ENCODE measurements around the gene DAP.

The DAP gene

GRCh38 chr5:10653751-10654400, 107.2 kb downstream of the DAP start:
- no peaks in the 10 kb centered on the region for H3K9me3 ChIP-seq (replicated peaks; ENCODE audit: low read length)
- H3K4me1 ChIP-seq (ENCODE audit: control insufficient read depth, insufficient read depth, low read length): no peaks in the 10 kb centered on the region
- H3K4me2 ChIP-seq (ENCODE audit: low read length): no peak overlapping the region
- H3K36me3 ChIP-seq (ENCODE audit: insufficient read depth, low read length): no peaks in the 10 kb centered on the region
- H3K27me3 ChIP-seq (ENCODE audit: control insufficient read depth, insufficient read depth, low read length): no peaks in the 10 kb centered on the region
- H3K9ac ChIP-seq (ENCODE audit: low read depth, low read length): no peak overlapping the region
- no peak overlapping the region for H3K4me3 ChIP-seq (ENCODE audit: low read length)

GRCh38 chr5:10653043-10653442, 108.0 kb downstream of the DAP start:
- Histone ChIP-seq H3K36me3 (ENCODE audit: insufficient read depth, low read length) (no peaks in the 10 kb centered on the region), H3K9ac (ENCODE audit: low read depth, low read length) (no peak overlapping the region), H3K4me2 (ENCODE audit: low read length) (no peak overlapping the region), H3K4me1 (ENCODE audit: control insufficient read depth, insufficient read depth, low read length) (no peaks in the 10 kb centered on the region), H3K9me3 (replicated peaks; ENCODE audit: low read length) (no peaks in the 10 kb centered on the region), H3K4me3 (ENCODE audit: low read length) (no peak overlapping the region), H3K27me3 (ENCODE audit: control insufficient read depth, insufficient read depth, low read length) (no peaks in the 10 kb centered on the region)

- Histone ChIP-seq H3K9me3 (replicated peaks; ENCODE audit: low read length) (no peaks in the 10 kb centered on the region), H3K36me3 (ENCODE audit: insufficient read depth, low read length) (no peaks in the 10 kb centered on the region), H3K4me2 (ENCODE audit: low read length) (no peak overlapping the region), H3K4me3 (ENCODE audit: low read length) (no peak overlapping the region), H3K4me1 (ENCODE audit: control insufficient read depth, insufficient read depth, low read length) (no peaks in the 10 kb centered on the region), H3K27me3 (ENCODE audit: control insufficient read depth, insufficient read depth, low read length) (no peaks in the 10 kb centered on the region), H3K9ac (ENCODE audit: low read depth, low read length) (no peak overlapping the region)
Observed at GRCh38 chr5:10652606-10653005, 108.4 kb downstream of the DAP start.

- H3K4me3 ChIP-seq (ENCODE audit: low read length): no peak overlapping the region
- no peaks in the 10 kb centered on the region for H3K27me3 ChIP-seq (ENCODE audit: control insufficient read depth, insufficient read depth, low read length)
- H3K4me2 ChIP-seq (ENCODE audit: low read length): no peak overlapping the region
Observed at GRCh38 chr5:10652151-10652550, 108.9 kb downstream of the DAP start.

DNA sequence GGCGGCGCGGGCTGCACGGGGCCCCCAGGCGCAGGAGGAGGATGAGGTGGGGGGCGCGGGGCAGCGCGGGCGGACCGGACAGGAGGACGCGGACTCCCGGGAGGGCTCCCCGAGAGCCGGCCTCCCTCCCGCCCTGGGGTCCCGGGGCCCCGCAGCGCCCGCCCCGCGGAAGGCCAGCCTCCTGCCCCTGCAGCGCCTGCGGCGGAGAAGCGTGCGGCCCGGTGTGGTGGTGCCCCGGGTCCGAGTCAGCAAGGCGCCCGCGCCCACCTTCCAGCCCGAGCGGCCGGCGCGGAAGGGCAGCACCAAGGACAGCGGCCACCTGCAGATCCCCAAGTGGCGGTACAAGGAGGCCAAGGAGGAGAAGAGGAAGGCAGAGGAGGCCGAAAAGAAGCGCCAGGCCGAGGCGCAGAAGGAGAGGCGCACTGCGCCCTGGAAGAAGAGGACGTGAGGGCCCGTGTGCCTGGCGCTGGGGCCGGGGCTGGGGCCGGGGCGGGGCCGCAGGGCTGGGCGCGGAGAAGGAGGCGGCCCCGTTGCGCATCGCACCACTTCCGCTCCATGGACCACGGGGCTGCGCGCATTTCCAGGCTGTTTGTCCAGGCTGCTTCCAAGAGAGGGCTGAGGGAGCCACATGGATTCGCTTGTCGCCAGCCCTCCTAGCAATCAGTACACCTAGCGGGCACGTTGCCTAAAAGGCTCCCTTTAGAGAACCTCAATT, 111.2 kb downstream of the DAP start:
- no peak overlapping the region for H3K9ac ChIP-seq (ENCODE audit: low read depth, low read length)
- H3K4me1 ChIP-seq (ENCODE audit: control insufficient read depth, insufficient read depth, low read length): no peaks in the 10 kb centered on the region
- H3K4me3 ChIP-seq (ENCODE audit: low read length): no peak overlapping the region
- H3K27me3 ChIP-seq (ENCODE audit: control insufficient read depth, insufficient read depth, low read length): no peaks in the 10 kb centered on the region
- H3K9me3 ChIP-seq (replicated peaks; ENCODE audit: low read length): no peaks in the 10 kb centered on the region
- H3K4me2 ChIP-seq (ENCODE audit: low read length): no peak overlapping the region
- no peaks in the 10 kb centered on the region for H3K36me3 ChIP-seq (ENCODE audit: insufficient read depth, low read length)

More at GRCh38 chr5:10652151-10652550, 108.9 kb downstream of the DAP start:
- H3K36me3 ChIP-seq (ENCODE audit: insufficient read depth, low read length): no peaks in the 10 kb centered on the region
- H3K9me3 ChIP-seq (replicated peaks; ENCODE audit: low read length): no peaks in the 10 kb centered on the region
- no peak overlapping the region for H3K9ac ChIP-seq (ENCODE audit: low read depth, low read length)
- no peaks in the 10 kb centered on the region for H3K4me1 ChIP-seq (ENCODE audit: control insufficient read depth, insufficient read depth, low read length)

DNA sequence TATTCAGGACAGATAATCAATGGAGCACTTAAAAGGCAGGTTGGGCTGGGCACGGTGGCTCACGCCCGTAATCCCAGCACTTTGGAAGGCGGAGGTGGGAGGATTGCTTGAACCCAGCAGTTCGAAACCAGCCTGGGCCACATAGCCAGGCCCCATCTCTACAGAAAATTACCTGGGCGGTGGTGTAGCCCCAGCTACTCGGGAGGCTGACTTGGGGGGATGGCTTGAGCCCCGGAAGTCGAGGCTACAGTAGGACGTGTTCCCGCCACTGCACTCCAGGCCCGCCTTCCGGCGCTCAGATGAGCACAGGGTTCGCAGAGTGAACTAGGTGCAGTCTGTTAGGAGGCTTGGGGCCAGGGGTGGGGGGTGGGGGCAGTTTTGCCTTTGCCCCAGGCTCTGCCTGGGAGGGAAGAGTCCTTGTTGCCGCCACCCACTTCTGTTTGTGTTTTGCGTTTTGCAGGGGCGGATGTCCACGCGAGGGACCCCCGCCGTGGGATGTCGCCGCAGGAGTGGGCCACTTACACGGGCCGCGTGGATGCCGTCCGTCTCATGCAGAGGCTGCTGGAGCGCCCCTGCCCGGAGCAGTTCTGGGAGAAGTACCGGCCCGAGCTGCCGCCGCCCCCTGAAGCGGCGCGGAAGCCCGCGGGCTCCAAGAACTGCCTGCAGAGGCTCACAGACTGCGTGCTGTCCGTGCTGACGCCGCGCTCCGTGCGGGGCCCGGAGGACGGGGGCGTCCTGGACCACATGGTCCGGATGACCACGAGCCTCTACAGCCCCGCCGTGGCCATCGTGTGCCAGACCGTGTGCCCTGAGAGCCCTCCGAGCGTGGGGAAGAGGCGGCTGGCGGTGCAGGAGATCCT, 112.0 kb downstream of the DAP start:
- no peaks in the 10 kb centered on the region for H3K27me3 ChIP-seq (ENCODE audit: control insufficient read depth, insufficient read depth, low read length)
- no peak overlapping the region for H3K9ac ChIP-seq (ENCODE audit: low read depth, low read length)
- H3K4me2 ChIP-seq (ENCODE audit: low read length): no peak overlapping the region
- no peaks in the 10 kb centered on the region for H3K36me3 ChIP-seq (ENCODE audit: insufficient read depth, low read length)
- no peaks in the 10 kb centered on the region for H3K9me3 ChIP-seq (replicated peaks; ENCODE audit: low read length)
- no peaks in the 10 kb centered on the region for H3K4me1 ChIP-seq (ENCODE audit: control insufficient read depth, insufficient read depth, low read length)
- H3K4me3 ChIP-seq (ENCODE audit: low read length): no peak overlapping the region

GRCh38 chr5:10647640-10648039, 113.4 kb downstream of the DAP start:
- H3K9me3 ChIP-seq (replicated peaks; ENCODE audit: low read length): no peaks in the 10 kb centered on the region
- no peaks in the 10 kb centered on the region for H3K27me3 ChIP-seq (ENCODE audit: control insufficient read depth, insufficient read depth, low read length)
- H3K9ac ChIP-seq (ENCODE audit: low read depth, low read length): no peak overlapping the region
- H3K36me3 ChIP-seq (ENCODE audit: insufficient read depth, low read length): no peaks in the 10 kb centered on the region
- H3K4me1 ChIP-seq (ENCODE audit: control insufficient read depth, insufficient read depth, low read length): no peaks in the 10 kb centered on the region
- H3K4me2 ChIP-seq (ENCODE audit: low read length): no peak overlapping the region
- no peak overlapping the region for H3K4me3 ChIP-seq (ENCODE audit: low read length)

DNA sequence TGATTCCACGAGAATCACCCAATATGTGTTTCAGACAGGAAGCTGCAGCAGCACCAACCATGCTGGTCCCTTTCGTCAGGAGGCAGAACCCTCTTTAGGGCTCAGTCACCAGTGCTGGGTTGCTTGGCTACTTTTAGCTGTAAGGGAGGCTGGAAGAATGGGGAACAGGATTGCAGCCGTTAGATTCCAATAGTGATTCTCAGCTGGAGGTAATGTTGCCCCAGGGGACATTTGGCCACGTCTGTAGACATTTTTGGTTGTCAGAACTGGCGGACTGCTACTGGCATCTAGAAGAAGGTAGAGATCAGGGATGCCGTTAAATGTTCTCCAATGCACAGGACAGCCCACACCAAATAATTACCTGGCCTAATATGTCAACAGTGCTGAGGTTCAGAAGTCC, 115.4 kb downstream of the DAP start:
- H3K4me1 ChIP-seq (ENCODE audit: control insufficient read depth, insufficient read depth, low read length): no peaks in the 10 kb centered on the region
- H3K9ac ChIP-seq (ENCODE audit: low read depth, low read length): no peak overlapping the region
- no peaks in the 10 kb centered on the region for H3K36me3 ChIP-seq (ENCODE audit: insufficient read depth, low read length)
- H3K4me2 ChIP-seq (ENCODE audit: low read length): no peak overlapping the region
- H3K27me3 ChIP-seq (ENCODE audit: control insufficient read depth, insufficient read depth, low read length): no peaks in the 10 kb centered on the region
- no peak overlapping the region for H3K4me3 ChIP-seq (ENCODE audit: low read length)
- no peaks in the 10 kb centered on the region for H3K9me3 ChIP-seq (replicated peaks; ENCODE audit: low read length)

GRCh38 chr5:10645146-10645545, 115.9 kb downstream of the DAP start:
- H3K27me3 ChIP-seq (ENCODE audit: control insufficient read depth, insufficient read depth, low read length): no peaks in the 10 kb centered on the region
- no peak overlapping the region for H3K4me2 ChIP-seq (ENCODE audit: low read length)
- H3K4me3 ChIP-seq (ENCODE audit: low read length): no peak overlapping the region
- H3K4me1 ChIP-seq (ENCODE audit: control insufficient read depth, insufficient read depth, low read length): no peaks in the 10 kb centered on the region
- H3K9me3 ChIP-seq (replicated peaks; ENCODE audit: low read length): no peaks in the 10 kb centered on the region
- no peak overlapping the region for H3K9ac ChIP-seq (ENCODE audit: low read depth, low read length)
- H3K36me3 ChIP-seq (ENCODE audit: insufficient read depth, low read length): no peaks in the 10 kb centered on the region

DNA sequence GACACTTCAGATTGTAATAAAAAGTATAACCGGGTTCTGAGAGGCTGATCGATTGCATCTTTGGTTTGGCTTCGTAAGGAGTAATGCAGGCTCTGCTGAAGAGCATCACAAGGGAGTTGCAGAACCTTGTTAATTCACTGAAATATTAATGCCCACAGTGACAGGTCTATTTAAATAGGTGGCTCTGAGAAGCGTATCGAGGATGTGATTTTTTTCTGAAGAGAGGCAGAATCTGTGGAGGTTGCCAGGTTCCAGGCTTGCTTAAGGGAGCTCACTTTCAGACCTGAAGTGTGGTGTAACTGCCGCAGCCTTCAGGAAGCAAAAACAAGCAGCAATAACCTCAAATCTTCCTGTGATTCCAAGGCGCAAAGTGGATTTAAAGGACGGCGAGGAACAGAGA, 116.8 kb downstream of the DAP start:
- Histone ChIP-seq H3K9me3 (replicated peaks; ENCODE audit: low read length) (no peaks in the 10 kb centered on the region), H3K4me3 (ENCODE audit: low read length) (no peak overlapping the region), H3K36me3 (ENCODE audit: insufficient read depth, low read length) (no peaks in the 10 kb centered on the region), H3K4me2 (ENCODE audit: low read length) (no peak overlapping the region), H3K9ac (ENCODE audit: low read depth, low read length) (no peak overlapping the region), H3K4me1 (ENCODE audit: control insufficient read depth, insufficient read depth, low read length) (no peaks in the 10 kb centered on the region), H3K27me3 (ENCODE audit: control insufficient read depth, insufficient read depth, low read length) (no peaks in the 10 kb centered on the region)

DNA sequence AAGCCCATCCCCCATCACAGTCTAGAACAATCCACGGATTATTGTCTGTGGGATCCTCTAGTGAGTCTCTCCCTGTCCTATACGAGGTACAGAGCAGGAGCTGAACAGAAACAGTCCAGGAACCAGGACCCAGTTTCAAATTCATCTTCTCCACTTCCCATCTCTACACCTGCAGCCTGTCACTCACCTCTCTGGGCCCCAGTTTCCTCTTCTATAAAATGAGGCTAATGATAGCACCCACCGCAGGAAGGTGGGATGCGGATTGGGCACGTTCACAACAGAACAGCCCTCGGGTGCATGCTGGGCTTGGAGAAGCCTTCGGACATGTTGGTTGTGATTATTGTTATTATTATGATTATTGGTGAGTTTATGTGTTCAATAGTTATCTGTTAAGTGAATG, 118.7 kb downstream of the DAP start:
- Histone ChIP-seq H3K9ac (ENCODE audit: low read depth, low read length) (no peak overlapping the region), H3K4me1 (ENCODE audit: control insufficient read depth, insufficient read depth, low read length) (no peaks in the 10 kb centered on the region), H3K4me2 (ENCODE audit: low read length) (no peak overlapping the region), H3K36me3 (ENCODE audit: insufficient read depth, low read length) (no peaks in the 10 kb centered on the region), H3K27me3 (ENCODE audit: control insufficient read depth, insufficient read depth, low read length) (no peaks in the 10 kb centered on the region), H3K4me3 (ENCODE audit: low read length) (no peak overlapping the region), H3K9me3 (replicated peaks; ENCODE audit: low read length) (no peaks in the 10 kb centered on the region)

All from skeletal muscle satellite cell (primary cell).